HG03103 (cell line): Measurements from ENCODE around the gene ART3.

Experiments used
- ATAC-seq: cut with Tn5 transposase; IDR thresholded peaks from one replicate; pipeline ENCODE4 v1.9.1; 2021; ENCODE audit warnings: low read depth; ENCODE audit not compliant: unreplicated experiment

ART3 gene

GRCh38 chr4:76141241-76141640 is 66.7 kb downstream of the ART3 start:
- ATAC-seq, result no peak

- ATAC-seq, result no peak
Measured at GRCh38 chr4:76144546-76144945, 70.0 kb downstream of the ART3 start.

- ATAC-seq, result peak; percentile 34
Measured at GRCh38 chr4:76147454-76148141, 73.1 kb downstream of the ART3 start.

GRCh38 chr4:76148142-76148865 is 73.8 kb downstream of the ART3 start, which contains the start of gene NUP54:
NUP54 (minus strand) TSS chr4:76148397; CDS start chr4:76148374, 23 bp downstream.
- ATAC-seq, result peak; percentile 98

GRCh38 chr4:76153356-76153755 is 78.8 kb downstream of the ART3 start:
- no peak for ATAC-seq

GRCh38 chr4:76155979-76156378 is 81.5 kb downstream of the ART3 start:
- ATAC-seq, result no peak

- no peak for ATAC-seq
Measured at GRCh38 chr4:76156635-76157034, 82.1 kb downstream of the ART3 start.

GRCh38 chr4:76160355-76160754 is 85.8 kb downstream of the ART3 start:
- no peak for ATAC-seq
